Stimulated activated CD8-positive, alpha-beta memory T cell treated with anti-CD3 and anti-CD28 coated beads, Interleukin-4, amount 100 ng/mL, for 24 hours (primary cell): ENCODE data around the gene GPR83.
"Not testable (repeated sequence)": the region's sequence is repeated elsewhere in the genome, so short reads cannot be mapped to it uniquely, and the experiment has no call there.

ENCODE experiments used
- DNase-seq: peaks from one replicate; pipeline ENCODE4 v3.0.0-alpha.2; 2020; ENCODE audit warnings: low read depth

The GPR83 gene

GRCh38 chr11:94370576-94370975, 30.6 kb downstream of the GPR83 start:
- DNase-seq, result not testable (repeated sequence)

GRCh38 chr11:94350850-94351563, 50.2 kb downstream of the GPR83 start:
- DNase-seq, result not testable (repeated sequence)

- DNase-seq, result not testable (repeated sequence)
These were observed 54.9 kb downstream of the GPR83 start for GRCh38 chr11:94346311-94346710.

DNA sequence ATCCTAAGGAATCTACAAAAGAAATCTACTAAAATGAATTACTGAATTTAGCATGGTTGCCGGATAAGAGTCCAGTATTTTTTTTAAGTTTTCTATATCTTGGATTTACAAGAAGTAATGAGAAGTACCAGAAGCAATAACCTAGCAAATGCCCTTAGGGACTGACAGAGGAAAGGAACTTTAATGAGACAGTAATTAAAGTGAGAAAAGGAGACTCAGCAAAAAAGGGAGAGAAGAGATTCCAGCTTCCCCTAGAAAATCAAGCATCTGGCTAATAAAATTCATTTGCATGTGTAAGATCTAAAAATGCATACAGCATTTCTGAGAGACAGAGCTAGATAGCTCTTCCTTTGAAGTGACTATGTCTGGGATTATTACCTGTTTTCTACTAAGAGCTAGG, 57.7 kb downstream of the GPR83 start:
- DNase-seq, result no peak

GRCh38 chr11:94342250-94342649, 59.0 kb downstream of the GPR83 start:
- no peak for DNase-seq

DNA sequence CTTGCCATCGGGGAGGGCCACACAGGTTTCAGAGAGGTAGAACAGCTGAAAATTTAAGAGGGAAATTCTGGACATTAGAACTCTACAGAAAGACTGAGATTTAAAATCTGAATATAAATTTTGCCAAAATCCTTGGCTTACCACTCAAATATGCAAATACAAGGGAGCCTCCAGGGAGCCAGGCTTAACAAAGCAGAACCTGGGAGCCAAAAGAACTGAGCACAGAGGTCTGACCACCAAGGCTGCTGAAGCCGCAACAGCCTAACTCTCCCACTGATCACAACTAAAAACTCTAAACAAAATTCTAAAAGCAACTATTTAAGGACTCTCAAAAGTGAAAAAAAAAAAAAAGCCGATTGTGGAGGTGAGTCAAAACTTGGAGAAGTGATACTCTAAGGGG, 62.6 kb downstream of the GPR83 start:
- no peak for DNase-seq

GRCh38 chr11:94336033-94336432, 65.2 kb downstream of the GPR83 start:
- DNase-seq, result no peak

DNA sequence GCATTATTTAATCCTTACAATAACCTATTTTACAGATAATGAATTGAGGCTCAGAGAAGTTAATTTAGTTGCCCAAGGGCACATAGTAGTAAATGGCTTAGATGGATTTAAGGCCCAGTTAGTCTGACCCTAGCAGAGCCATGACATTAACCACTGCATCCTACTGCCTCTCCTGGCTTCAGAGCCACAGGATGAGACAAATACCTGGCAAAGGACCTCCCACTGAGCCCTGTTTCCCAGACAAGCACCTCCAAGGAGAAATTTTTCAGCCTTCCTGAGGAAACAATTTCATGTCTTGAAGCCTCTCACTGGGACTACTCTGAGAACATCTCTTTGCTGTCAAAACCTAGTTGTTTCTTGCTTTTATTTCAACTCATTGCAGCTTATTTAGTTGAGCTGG, 68.4 kb downstream of the GPR83 start:
- DNase-seq, result no peak

- DNase-seq, result no peak
These were observed 70.4 kb downstream of the GPR83 start for GRCh38 chr11:94330789-94331188.

- DNase-seq, result no peak
These were observed 71.7 kb downstream of the GPR83 start for GRCh38 chr11:94329501-94329900.

- no peak for DNase-seq
These were observed 72.6 kb downstream of the GPR83 start for GRCh38 chr11:94328587-94329080.
